Kidney (tissue), 14 donors: ENCODE results near the gene NKX1-1. TPM values are rescaled to one million over a fixed set of nuclear protein-coding genes. Genes with fewer than 3 reads are reported as not detected.
A peak's percentile ranks its signal among the peaks of the same experiment; 100 is the strongest.

ENCODE experiments used
- DNase-seq, 5 donors: peaks; one replicate each; pipeline ENCODE4 v3.0.0-alpha.2; 2013 to 2020
- FAIRE-seq: peaks from 2 replicates; lab custom pipeline; 2012; peaks lifted over from hg19 to GRCh38; lab: Jason Lieb, UNC
- H3K27ac ChIP-seq, 2 donors: one replicate each; pipeline ENCODE4 v1.7.0; 2013; ENCODE audit warnings: low read depth in 2 of 2, low read length in 2 of 2, inconsistent platforms in 1 of 2
- H3K27me3 ChIP-seq: one replicate; pipeline ENCODE4 v1.7.1; 2013; ENCODE audit warnings: low read length, inconsistent platforms; ENCODE audit not compliant: control insufficient read depth, insufficient read depth
- H3K36me3 ChIP-seq, 3 donors: one replicate each; pipeline versions ENCODE4 v1.7.0 to v1.7.1; 2013; ENCODE audit warnings: low read length in 3 of 3, control low read depth in 1 of 3, inconsistent platforms in 1 of 3; ENCODE audit not compliant: insufficient read depth in 3 of 3, control insufficient read depth in 2 of 3
- H3K4me1 ChIP-seq, 3 donors: one replicate each; pipeline versions ENCODE4 v1.7.0 to v1.7.1; 2013; ENCODE audit warnings: low read length in 3 of 3, inconsistent platforms in 1 of 3, low read depth in 1 of 3; ENCODE audit not compliant: control insufficient read depth in 2 of 3, insufficient read depth in 2 of 3
- H3K4me3 ChIP-seq, 3 donors: one replicate each; pipeline versions ENCODE4 v1.7.0 to v1.8.1; 2013; ENCODE audit warnings: low read length in 3 of 3, control low read depth in 1 of 3, inconsistent platforms in 1 of 3
- H3K9ac ChIP-seq, 3 donors: one replicate each; pipeline versions ENCODE4 v1.7.0 to v1.7.1; 2013; ENCODE audit warnings: low read length in 3 of 3, control low read depth in 1 of 3, inconsistent platforms in 1 of 3
- H3K9me3 ChIP-seq, 3 donors: one replicate each; pipeline versions ENCODE4 v1.7.0 to v1.7.1; 2013; ENCODE audit warnings: low read length in 3 of 3, control low read depth in 1 of 3, inconsistent platforms in 1 of 3; ENCODE audit not compliant: control insufficient read depth in 2 of 3, insufficient read depth in 1 of 3
- CTCF ChIP-seq: IDR thresholded peaks from 3 replicates; pipeline ENCODE4 v1.5.1; 2012; ENCODE audit warnings: mild to moderate bottlenecking, moderate library complexity, borderline replicate concordance; ENCODE audit not compliant: insufficient read depth; ENCODE audit errors: extremely low read depth
- intact Hi-C: fragments of 100-400 bp; cut with DNase I; formaldehyde crosslinking; loops from one replicate; pipeline ENCODE4 v1.11.1; 2022
- polyA plus RNA-seq: library from polyadenylated mRNA; stranded (reverse); fragments of 350-450 nt; fragmentation: Illumina TruSeq; extraction: RNeasy Lipid Tissue Mini Kit (QIAGEN cat#74804); gene quantifications from one replicate; pipeline ENCODE4 v1.2.3, GENCODE V29; 2014; ENCODE audit warnings: low read depth, low replicate concordance; ENCODE audit not compliant: insufficient read depth
- total RNA-seq: library from RNA; stranded (reverse); fragmentation: NEBNext Ultra II Directional; extraction: Animal tissue kit (Norgen Biotek cat#: 25700); gene quantifications from one replicate; pipeline ENCODE4 v1.2.1, GENCODE V29; 2021
- donor health status: control.
- donor health status: control.
- donor health status: control.
- donor health status: control.
- donor health status: control.
- donor health status: DM: yes; HTN: yes; CAD: no.
- donor health status: Normal renal cell carcinoma (clear cell type).

Gene NKX1-1
- total and polyA plus RNA-seq, 2 donors from 2014 or later: not detected

- Histone ChIP-seq H3K27ac (no peak overlapping the region), H3K9me3 (no peaks in the 10 kb centered on the region), H3K4me1 (peaks cover 0 to 4% (median 0%) of the 10 kb centered on the region in 3 donors), H3K27me3 (peaks cover 24% of the 10 kb centered on the region), H3K4me3 (no peak overlapping the region), H3K36me3 (no peaks in the 10 kb centered on the region), H3K9ac (no peak overlapping the region)
- FAIRE-seq (no peak), DNase-seq (peak in 4 of 5 donors; percentile 9 to 74 (median 26))
- intact Hi-C loops: no loop called here
- no peak for TF ChIP-seq CTCF
These were observed 2.4 kb downstream of the NKX1-1 start for GRCh38 chr4:1403591-1404572.

GRCh38 chr4:1403177-1403583 lies 3.1 kb downstream of the NKX1-1 start:
- FAIRE-seq: no peak
- H3K36me3 ChIP-seq: no peaks in the 10 kb centered on the region
- no peak overlapping the region for H3K9ac ChIP-seq
- H3K9me3 ChIP-seq: no peaks in the 10 kb centered on the region
- peaks cover 17% of the 10 kb centered on the region for H3K27me3 ChIP-seq
- intact Hi-C loops: no loop called here
- H3K27ac ChIP-seq: no peak overlapping the region
- DNase-seq: peak in 3 of 5 donors; percentile 10 to 54 (median 29)
- no peak for TF ChIP-seq CTCF
- H3K4me3 ChIP-seq: no peak overlapping the region
- H3K4me1 ChIP-seq: peaks cover 0 to 4% (median 0%) of the 10 kb centered on the region in 3 donors

GRCh38 chr4:1402516-1403091 lies 3.6 kb downstream of the NKX1-1 start:
- Histone ChIP-seq H3K27me3 (peaks cover 14% of the 10 kb centered on the region), H3K9ac (no peak overlapping the region), H3K36me3 (no peaks in the 10 kb centered on the region), H3K4me1 (peaks cover 0 to 4% (median 0%) of the 10 kb centered on the region in 3 donors), H3K4me3 (no peak overlapping the region), H3K27ac (no peak overlapping the region), H3K9me3 (peaks cover 0 to under 1% (median 0%) of the 10 kb centered on the region in 3 donors)
- DNase-seq (peak in 4 of 5 donors; percentile 12 to 64 (median 20)), FAIRE-seq (no peak)
- TF ChIP-seq CTCF: no peak
- intact Hi-C loops: no loop called here
